Sigmoid colon (tissue), 4 donors: ENCODE data around the gene CBFA2T2.

Experiments used
- POLR2A ChIP-seq, 2 donors: fragments of 450-650 bp; IDR thresholded peaks; one replicate each; pipeline ENCODE4 v1.6.1; 2016; ENCODE audit warnings: antibody characterized with exemption in 2 of 2, mild to moderate bottlenecking in 2 of 2, moderate library complexity in 2 of 2
- POLR2AphosphoS5 ChIP-seq, 4 donors: sonication (generic); formaldehyde crosslinking; IDR thresholded peaks; one replicate each; pipeline ENCODE4 v1.6.1; 2017; ENCODE audit warnings: antibody characterized with exemption in 4 of 4
- TF ChIP-seq, protein P1 (sequence below), 4 experiments: fragments of 450-650 bp in 3 of 4; fragments of 200-600 bp in 1 of 4; IDR thresholded peaks; one replicate each; pipeline ENCODE4 v1.5.1; 2016 to 2019; ENCODE audit warnings: antibody characterized with exemption in 4 of 4, mild to moderate bottlenecking in 3 of 4, moderate library complexity in 2 of 4

DNA sequence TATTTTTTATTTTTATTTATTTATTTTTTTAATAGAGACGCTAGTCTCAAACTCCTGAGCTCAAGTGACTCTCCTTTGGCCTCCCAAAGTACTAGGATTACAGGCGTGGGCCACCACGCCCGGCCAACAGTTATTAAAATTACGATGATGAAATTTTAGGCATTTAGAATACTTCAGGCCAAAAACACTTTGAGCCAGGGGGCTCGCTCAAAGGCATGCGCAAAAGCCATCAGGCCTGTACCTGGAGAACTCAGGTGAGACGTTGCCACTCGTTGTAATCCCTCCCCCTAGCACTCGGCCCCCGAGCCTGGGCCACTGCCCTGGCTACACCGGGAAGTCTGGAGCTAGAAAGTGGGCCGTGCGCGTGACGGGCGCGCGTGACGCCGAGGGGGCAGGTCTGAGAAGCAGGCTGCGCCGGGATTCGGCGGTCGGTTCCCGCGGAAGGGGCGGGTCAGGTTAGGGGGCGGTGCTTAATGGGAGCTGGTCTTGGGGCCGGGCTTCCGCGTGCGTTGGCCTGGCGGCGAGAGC, 337 bp upstream of the CBFA2T2 start:
- TF ChIP-seq, protein P1, sequence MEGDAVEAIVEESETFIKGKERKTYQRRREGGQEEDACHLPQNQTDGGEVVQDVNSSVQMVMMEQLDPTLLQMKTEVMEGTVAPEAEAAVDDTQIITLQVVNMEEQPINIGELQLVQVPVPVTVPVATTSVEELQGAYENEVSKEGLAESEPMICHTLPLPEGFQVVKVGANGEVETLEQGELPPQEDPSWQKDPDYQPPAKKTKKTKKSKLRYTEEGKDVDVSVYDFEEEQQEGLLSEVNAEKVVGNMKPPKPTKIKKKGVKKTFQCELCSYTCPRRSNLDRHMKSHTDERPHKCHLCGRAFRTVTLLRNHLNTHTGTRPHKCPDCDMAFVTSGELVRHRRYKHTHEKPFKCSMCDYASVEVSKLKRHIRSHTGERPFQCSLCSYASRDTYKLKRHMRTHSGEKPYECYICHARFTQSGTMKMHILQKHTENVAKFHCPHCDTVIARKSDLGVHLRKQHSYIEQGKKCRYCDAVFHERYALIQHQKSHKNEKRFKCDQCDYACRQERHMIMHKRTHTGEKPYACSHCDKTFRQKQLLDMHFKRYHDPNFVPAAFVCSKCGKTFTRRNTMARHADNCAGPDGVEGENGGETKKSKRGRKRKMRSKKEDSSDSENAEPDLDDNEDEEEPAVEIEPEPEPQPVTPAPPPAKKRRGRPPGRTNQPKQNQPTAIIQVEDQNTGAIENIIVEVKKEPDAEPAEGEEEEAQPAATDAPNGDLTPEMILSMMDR (IDR thresholded peaks at IDR 0.05), result no peak
- TF ChIP-seq POLR2A (IDR thresholded peaks at IDR 0.05) (peak; percentile 98), POLR2AphosphoS5 (IDR thresholded peaks at IDR 0.05) (peak; percentile 98 to 99 (median 98))
